ENCODE measurements around the gene HMCN1.

Gene HMCN1

DNA sequence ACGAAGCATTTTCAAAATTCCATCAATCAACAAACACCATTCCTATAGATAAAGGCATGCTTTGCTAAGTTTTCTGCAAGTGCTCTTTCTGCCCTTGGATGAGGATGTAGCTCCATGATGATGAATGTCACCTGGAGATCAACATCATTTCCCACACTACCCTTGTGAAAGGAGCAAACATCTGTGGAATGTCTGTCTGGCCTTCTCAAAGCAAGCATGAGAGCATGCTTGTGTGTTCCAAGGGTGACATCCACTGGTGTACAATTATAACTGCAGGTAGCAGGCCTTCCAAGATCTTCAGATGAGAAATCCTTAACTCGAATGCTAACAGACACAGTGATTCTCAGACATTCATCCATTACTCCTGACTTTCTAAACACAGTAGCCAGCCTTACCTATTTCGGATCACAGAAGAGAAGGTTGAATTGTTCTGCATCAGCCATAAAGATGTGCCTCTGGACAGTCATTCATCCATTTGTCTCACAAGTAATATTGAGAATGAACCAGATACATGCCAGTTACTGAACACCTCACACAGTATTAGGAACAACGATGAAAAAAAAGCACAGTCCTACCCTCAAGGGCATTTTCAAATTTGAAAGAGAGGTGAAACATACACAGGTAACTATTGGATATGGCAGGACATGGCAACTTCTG is 478.5 kb downstream of the HMCN1 start:
- no peak overlapping the region for H3K4me3 ChIP-seq (ENCODE audit: low read length)

DNA sequence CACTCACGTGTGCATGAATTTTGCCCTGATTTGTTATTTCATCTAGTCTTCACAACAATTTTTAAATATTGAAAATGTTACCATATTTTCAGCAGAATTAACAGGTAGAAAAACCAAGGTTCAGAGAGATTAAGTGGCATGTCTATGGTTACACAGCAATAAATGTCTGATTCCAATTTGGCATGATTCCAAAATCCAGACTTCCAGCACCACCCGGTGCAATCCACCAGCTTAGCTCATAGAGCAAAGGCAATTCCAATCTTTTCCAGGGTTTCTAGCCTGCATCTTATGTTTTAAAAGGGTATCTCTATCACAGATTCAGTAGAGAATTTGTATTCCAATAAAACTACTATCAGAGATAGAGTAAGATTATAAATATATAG is 479.0 kb downstream of the HMCN1 start:
- no peak for TF ChIP-seq ZNF274 (IDR thresholded peaks at IDR 0.05; ENCODE audit: low read depth, low read length)

More for the DNA sequence above, 478.5 kb downstream of the HMCN1 start:
- no peak for TF ChIP-seq ZNF274 (IDR thresholded peaks at IDR 0.05; ENCODE audit: low read depth, low read length)

GRCh38 chr1:186214791-186215190 is 480.6 kb downstream of the HMCN1 start:
- no peak overlapping the region for H3K4me3 ChIP-seq (ENCODE audit: low read length)
- TF ChIP-seq ZNF274 (IDR thresholded peaks at IDR 0.05; ENCODE audit: low read depth, low read length), result no peak

More for the DNA sequence above, 479.0 kb downstream of the HMCN1 start:
- no peak overlapping the region for H3K4me3 ChIP-seq (ENCODE audit: low read length)

- TF ChIP-seq ZNF274 (IDR thresholded peaks at IDR 0.05; ENCODE audit: low read depth, low read length), result no peak
- no peak overlapping the region for H3K4me3 ChIP-seq (ENCODE audit: low read length)
These were observed 481.4 kb downstream of the HMCN1 start for GRCh38 chr1:186215636-186216035.

DNA sequence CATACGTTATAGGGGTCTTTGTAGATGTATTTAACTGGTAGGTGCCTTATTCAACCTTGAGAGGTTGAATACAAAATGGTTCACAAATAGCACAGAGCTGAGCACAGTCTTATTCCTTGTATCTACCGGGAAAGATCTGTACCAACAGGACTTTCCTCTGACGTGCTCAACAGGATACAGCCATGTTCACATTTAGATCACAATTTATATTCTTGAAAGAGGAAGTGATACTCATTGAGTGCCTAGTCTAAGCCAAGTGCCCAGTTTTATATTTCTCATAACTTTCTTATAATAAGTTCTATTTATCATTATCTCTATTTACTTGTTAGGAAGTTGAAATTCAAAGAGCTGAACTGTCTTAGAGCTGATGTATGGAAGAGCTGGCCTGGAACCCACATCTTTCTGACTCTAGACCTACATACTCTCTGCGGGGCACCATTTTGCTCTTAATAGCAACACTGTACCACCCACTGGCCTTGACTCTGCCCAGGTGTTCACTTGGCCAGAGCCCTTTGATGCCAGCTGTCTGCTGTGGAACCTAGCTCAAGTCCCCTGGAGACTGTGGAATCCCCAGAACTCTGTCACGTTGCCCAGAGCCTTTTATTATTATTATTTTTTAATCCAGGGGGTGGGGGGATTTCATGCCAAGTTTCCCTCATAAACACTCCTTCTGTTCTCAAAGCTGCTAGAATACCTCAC is 484.6 kb downstream of the HMCN1 start:
- TF ChIP-seq ZNF274 (IDR thresholded peaks at IDR 0.05; ENCODE audit: low read depth, low read length), result no peak
- H3K4me3 ChIP-seq (ENCODE audit: low read length), result no peak overlapping the region

- H3K4me3 ChIP-seq (ENCODE audit: low read length), result no peak overlapping the region
- no peak for TF ChIP-seq ZNF274 (IDR thresholded peaks at IDR 0.05; ENCODE audit: low read depth, low read length)
These were observed 485.9 kb downstream of the HMCN1 start for GRCh38 chr1:186220067-186220466.

GRCh38 chr1:186220911-186221310 is 486.7 kb downstream of the HMCN1 start:
- TF ChIP-seq ZNF274 (IDR thresholded peaks at IDR 0.05; ENCODE audit: low read depth, low read length), result no peak
- H3K4me3 ChIP-seq (ENCODE audit: low read length), result no peak overlapping the region

DNA sequence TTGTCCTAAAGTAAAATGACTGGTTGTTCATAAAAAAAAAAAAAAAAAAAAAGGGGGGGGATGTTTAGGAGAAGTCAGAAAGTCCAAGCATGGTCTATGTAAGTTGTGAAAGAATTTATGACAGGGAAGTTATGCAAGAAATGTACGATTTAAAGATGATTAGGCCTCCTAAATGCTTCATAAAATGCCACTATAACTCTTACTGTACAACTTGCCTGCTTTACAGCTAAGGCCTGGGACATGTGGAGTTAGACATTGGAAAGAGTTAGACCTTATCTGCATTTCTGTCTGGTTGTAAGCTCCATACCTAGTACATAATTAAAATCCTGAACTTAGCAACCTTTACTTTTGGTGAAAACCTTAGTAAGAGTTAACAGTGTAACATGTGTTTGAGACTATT is 490.9 kb downstream of the HMCN1 start:
- no peak for TF ChIP-seq ZNF274 (IDR thresholded peaks at IDR 0.05; ENCODE audit: low read depth, low read length)
- no peak overlapping the region for H3K4me3 ChIP-seq (ENCODE audit: low read length)

DNA sequence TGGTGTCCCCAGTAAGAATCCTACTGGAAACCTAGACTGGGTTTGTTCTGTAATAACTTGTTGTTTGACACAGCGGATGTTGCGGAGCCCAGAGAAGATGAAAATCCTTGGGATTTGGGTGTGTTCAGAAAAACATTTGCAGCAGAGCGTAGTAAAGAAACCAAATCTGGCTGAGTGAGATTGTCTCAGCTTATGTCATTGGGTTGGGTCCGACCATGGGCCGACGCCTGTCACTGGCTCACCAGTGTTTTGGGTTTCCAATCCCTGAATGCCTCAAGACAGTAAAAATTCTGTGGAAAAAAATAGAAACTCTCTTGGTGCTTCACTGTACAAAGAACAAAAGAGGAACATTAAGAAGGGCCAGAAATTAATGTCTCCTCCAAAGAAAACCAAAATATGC is 494.6 kb downstream of the HMCN1 start:
- H3K4me3 ChIP-seq (ENCODE audit: low read length), result no peak overlapping the region
- TF ChIP-seq ZNF274 (IDR thresholded peaks at IDR 0.05; ENCODE audit: low read depth, low read length), result no peak

DNA sequence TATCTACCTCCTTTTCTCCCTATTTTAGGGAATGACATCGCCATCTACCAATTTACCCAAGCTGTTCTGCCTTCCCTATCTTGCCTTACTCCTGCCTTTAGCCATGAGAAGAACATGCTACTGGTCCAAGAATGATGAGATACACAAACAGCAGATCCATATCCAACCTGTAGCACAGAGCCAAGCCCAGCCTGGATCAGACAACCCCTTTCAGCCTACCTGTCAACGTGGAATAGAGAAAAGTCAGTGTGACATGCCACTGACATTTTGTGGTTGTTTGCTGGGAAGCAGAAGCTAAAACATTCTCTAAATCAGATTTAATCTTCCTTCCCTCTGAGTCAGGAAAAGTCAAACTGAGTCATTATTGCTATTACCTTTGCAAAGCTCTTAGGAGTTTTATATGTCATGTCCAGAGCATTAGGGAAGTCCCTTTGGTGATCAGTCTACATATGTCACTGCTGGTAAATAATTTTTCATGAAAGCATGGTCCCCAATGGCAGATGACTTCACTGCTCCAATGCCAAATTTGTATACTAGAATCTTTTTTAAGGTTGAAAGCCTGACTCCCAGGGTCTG is 497.8 kb downstream of the HMCN1 start:
- TF ChIP-seq ZNF274 (IDR thresholded peaks at IDR 0.05; ENCODE audit: low read depth, low read length), result no peak
- H3K4me3 ChIP-seq (ENCODE audit: low read length), result no peak overlapping the region

DNA sequence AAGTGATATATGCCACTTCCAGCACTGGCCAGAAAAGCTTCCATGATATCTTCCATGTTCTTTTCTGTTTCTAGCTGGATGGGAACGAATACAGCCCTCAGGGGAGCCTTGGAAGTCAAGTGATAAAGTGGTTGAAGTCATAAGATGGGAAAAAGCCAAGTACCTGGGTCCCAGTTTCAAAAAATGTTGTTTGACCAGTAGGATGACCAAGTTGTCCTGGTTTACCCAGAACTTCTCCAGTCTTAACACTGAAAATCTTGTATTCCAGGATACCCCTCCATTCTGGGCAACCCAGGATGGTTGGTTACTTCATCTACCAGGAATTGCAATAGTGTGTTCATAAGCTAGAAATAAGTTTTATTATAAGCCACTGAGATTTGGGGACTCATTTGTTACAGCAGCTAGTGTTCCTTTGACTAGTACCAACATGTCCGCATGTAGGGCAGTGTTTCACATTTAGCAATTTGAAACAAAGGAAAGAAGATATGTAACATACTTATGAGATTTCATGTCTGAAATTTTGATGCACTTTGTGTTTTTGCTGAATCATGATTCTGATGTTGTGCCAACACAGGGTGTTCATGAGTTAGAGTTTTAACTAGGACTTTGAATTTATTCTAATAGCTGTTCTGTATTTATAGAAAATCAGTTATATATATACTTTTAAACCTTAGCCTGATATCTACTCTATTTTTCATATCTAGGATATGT is 500.9 kb downstream of the HMCN1 start:
- H3K4me3 ChIP-seq (ENCODE audit: low read length), result no peak overlapping the region
- TF ChIP-seq ZNF274 (IDR thresholded peaks at IDR 0.05; ENCODE audit: low read depth, low read length), result no peak

- no peak overlapping the region for H3K4me3 ChIP-seq (ENCODE audit: low read length)
These were observed 501.5 kb downstream of the HMCN1 start for GRCh38 chr1:186235696-186236095.

DNA sequence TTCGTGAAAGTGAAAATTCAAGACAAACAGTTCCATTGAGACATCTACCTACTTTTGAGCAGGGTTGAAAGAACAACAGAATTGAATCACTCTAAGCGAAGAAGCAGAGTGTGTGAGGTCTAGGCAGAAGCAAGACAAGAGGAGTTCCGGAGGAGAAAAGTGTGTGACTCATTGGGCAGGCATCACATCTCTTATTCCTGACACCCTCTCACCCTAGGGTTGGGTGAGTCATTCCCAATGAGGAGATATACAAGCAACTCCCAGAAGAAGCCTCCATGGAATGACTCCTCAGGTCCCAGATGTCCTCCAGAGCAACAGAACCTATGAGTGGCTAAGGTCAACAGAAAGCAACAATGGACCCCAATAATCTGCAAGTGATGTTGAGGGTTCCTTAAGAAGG is 502.7 kb downstream of the HMCN1 start:
- no peak overlapping the region for H3K4me3 ChIP-seq (ENCODE audit: low read length)
- no peak for TF ChIP-seq ZNF274 (IDR thresholded peaks at IDR 0.05; ENCODE audit: low read depth, low read length)

More at GRCh38 chr1:186235696-186236095, 501.5 kb downstream of the HMCN1 start:
- no peak for TF ChIP-seq ZNF274 (IDR thresholded peaks at IDR 0.05; ENCODE audit: low read depth, low read length)

DNA sequence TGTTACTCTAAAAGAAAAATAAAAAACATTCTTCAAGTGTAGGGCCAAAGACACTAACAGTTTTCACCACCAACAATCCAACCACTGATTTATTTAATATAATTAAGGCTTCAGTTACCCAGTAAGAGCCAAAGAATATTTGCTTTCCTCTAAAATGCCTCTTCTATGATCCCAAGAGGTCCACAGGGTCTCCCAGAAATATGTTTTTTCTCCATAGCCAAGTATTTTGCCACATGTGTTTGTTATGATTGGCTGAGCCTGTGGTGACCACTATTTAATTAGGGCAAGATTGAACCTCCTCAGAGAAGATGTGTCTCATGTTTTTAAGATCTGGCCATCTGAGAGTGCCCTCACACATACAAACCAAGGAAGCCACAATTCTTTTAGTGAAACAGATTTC is 505.0 kb downstream of the HMCN1 start:
- no peak overlapping the region for H3K4me3 ChIP-seq (ENCODE audit: low read length)
- no peak for TF ChIP-seq ZNF274 (IDR thresholded peaks at IDR 0.05; ENCODE audit: low read depth, low read length)

DNA sequence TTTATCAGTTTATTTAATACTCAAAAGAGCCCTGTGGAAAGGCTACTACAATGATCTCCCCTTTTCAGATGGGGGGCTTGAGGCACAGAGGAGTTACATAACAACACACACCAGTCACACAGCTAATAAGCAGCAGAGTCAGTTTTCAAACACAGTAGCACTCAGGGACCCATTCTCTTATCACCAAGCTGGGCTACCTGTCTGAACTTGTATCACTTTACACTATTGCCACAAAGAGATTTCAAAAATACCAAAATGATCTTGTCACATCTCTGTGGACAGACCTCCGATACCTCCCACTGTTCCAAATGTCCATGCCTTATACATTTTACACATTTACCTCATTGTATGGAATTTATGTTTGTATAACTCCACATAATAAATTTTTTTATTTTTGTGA is 506.2 kb downstream of the HMCN1 start:
- no peak overlapping the region for H3K4me3 ChIP-seq (ENCODE audit: low read length)
- TF ChIP-seq ZNF274 (IDR thresholded peaks at IDR 0.05; ENCODE audit: low read depth, low read length), result no peak
